Endodermal cell (in vitro differentiated cells): Measurements from ENCODE around the gene VPS13D. TPM values are rescaled to one million over a fixed set of nuclear protein-coding genes. Genes with fewer than 3 reads are reported as not detected.

Source experiments
- DNase-seq: peaks from one replicate; pipeline ENCODE4 v3.0.0-alpha.2; 2017
- H3K27ac ChIP-seq: 2 replicates; pipeline ENCODE4 v1.5.1; 2013; ENCODE audit warnings: mild to moderate bottlenecking, low read depth, low read length, moderate library complexity
- H3K27me3 ChIP-seq: 2 replicates; pipeline ENCODE4 v1.6.1; 2013; ENCODE audit warnings: mild to moderate bottlenecking, low read length, moderate library complexity; ENCODE audit not compliant: insufficient read depth, control insufficient read depth, poor library complexity, severe bottlenecking
- H3K36me3 ChIP-seq: 2 replicates; pipeline ENCODE4 v1.7.0; 2013; ENCODE audit warnings: mild to moderate bottlenecking, low read length, moderate library complexity; ENCODE audit not compliant: control insufficient read depth, insufficient read depth
- H3K4me1 ChIP-seq: one replicate; pipeline ENCODE4 v1.7.0; 2013; ENCODE audit warnings: low read length; ENCODE audit not compliant: control insufficient read depth, insufficient read depth
- H3K4me3 ChIP-seq: 2 replicates; pipeline ENCODE4 v1.5.1; 2013; ENCODE audit warnings: mild to moderate bottlenecking, low read length, moderate library complexity
- H3K9ac ChIP-seq: 2 replicates; pipeline ENCODE4 v1.6.1; 2013; ENCODE audit warnings: mild to moderate bottlenecking, low read length, moderate library complexity; ENCODE audit not compliant: poor library complexity, severe bottlenecking; ENCODE audit errors: extremely low read depth
- H3K9me3 ChIP-seq: 2 replicates; pipeline ENCODE4 v1.6.1; 2013; ENCODE audit warnings: mild to moderate bottlenecking, low read length, moderate library complexity; ENCODE audit not compliant: control insufficient read depth
- H3K27ac Mint-ChIP-seq: 2 replicates; pipeline ENCODE4 v1.8.0; 2020; ENCODE audit warnings: mixed read lengths
- H3K27me3 Mint-ChIP-seq: 2 replicates; pipeline ENCODE4 v1.8.0; 2021; ENCODE audit warnings: mild to moderate bottlenecking, mixed read lengths; ENCODE audit not compliant: insufficient read depth
- H3K36me3 Mint-ChIP-seq: 2 replicates; pipeline ENCODE4 v1.8.0; 2020; ENCODE audit warnings: low read depth, mixed read lengths
- H3K4me1 Mint-ChIP-seq: 2 replicates; pipeline ENCODE4 v1.8.0; 2020; ENCODE audit warnings: mixed read lengths
- H3K4me3 Mint-ChIP-seq: 2 replicates; pipeline ENCODE4 v1.8.0; 2020; ENCODE audit warnings: mild to moderate bottlenecking, moderate library complexity, mixed read lengths
- H3K9me3 Mint-ChIP-seq: 2 replicates; pipeline ENCODE4 v1.8.0; 2020; ENCODE audit warnings: mild to moderate bottlenecking, mixed read lengths
- CTCF ChIP-seq: fragments of 200-600 bp; sonication (generic); conservative IDR thresholded peaks from 2 replicates; pipeline ENCODE4 v1.5.0; 2021; ENCODE audit warnings: antibody characterized with exemption, mild to moderate bottlenecking
- WGBS, 2 experiments: methylation state at CpG; one replicate each; pipeline versions ENCODE4 v1.1.5 to v1.1.7; 2013; ENCODE audit warnings: missing lambda C conversion rate in 2 of 2, mixed read lengths in 1 of 2; ENCODE audit not compliant: insufficient coverage in 1 of 2, insufficient read length in 1 of 2; 5-methylcytosine and 5-hydroxymethylcytosine counted together
- total RNA-seq, 2 donors: library from RNA; stranded (reverse); fragmentation: NEBNext Ultra II Directional in 1 of 2; extraction: Animal tissue kit (Norgen Biotek cat#: 25700) in 1 of 2; gene quantifications; 2 replicates in 1 of 2; 3 replicates in 1 of 2; pipeline ENCODE4 v1.2.1, GENCODE V29; 2021

VPS13D gene
- total RNA-seq, 2 donors from 2014 or later = 32.5 to 36.7 TPM

GRCh38 chr1:12501661-12502060, 271.8 kb downstream of the VPS13D start:
- Histone ChIP-seq H3K36me3 (peaks cover 6% of the 10 kb centered on the region), H3K9ac (no peak overlapping the region), H3K27me3 (no peaks in the 10 kb centered on the region), H3K4me1 (no peaks in the 10 kb centered on the region), H3K9me3 (no peaks in the 10 kb centered on the region), H3K27ac (no peak overlapping the region), H3K4me3 (no peak overlapping the region)
- WGBS, 2 experiments = 90 to 94% methylated on average over 8 of the region's 9 CpGs
- H3K4me3 Mint-ChIP-seq = no peak overlapping the region
- no peaks in the 10 kb centered on the region for H3K9me3 Mint-ChIP-seq
- H3K27me3 Mint-ChIP-seq = no peaks in the 10 kb centered on the region
- no peak for DNase-seq
- H3K27ac Mint-ChIP-seq = no peak overlapping the region
- H3K36me3 Mint-ChIP-seq = peaks cover 10% of the 10 kb centered on the region
- TF ChIP-seq CTCF = no peak
- H3K4me1 Mint-ChIP-seq = no peaks in the 10 kb centered on the region

- Histone ChIP-seq H3K36me3 (peaks cover 6% of the 10 kb centered on the region), H3K4me1 (no peaks in the 10 kb centered on the region), H3K27me3 (no peaks in the 10 kb centered on the region), H3K27ac (no peak overlapping the region), H3K9ac (no peak overlapping the region), H3K9me3 (no peaks in the 10 kb centered on the region), H3K4me3 (no peak overlapping the region)
- Mint-ChIP-seq H3K27ac (no peak overlapping the region), H3K36me3 (peaks cover 10% of the 10 kb centered on the region), H3K27me3 (no peaks in the 10 kb centered on the region), H3K9me3 (no peaks in the 10 kb centered on the region), H3K4me1 (no peaks in the 10 kb centered on the region), H3K4me3 (no peak overlapping the region)
- 94 to 96% methylated on average over 8 to 11 of the region's 11 CpGs for WGBS, 2 experiments
- no peak for TF ChIP-seq CTCF
- no peak for DNase-seq
These were observed 272.7 kb downstream of the VPS13D start for GRCh38 chr1:12502336-12503109.

- Histone ChIP-seq H3K36me3 (peaks cover 6% of the 10 kb centered on the region), H3K9ac (no peak overlapping the region), H3K27me3 (no peaks in the 10 kb centered on the region), H3K9me3 (no peaks in the 10 kb centered on the region), H3K4me3 (no peak overlapping the region), H3K27ac (no peak overlapping the region), H3K4me1 (no peaks in the 10 kb centered on the region)
- 93 to 98% methylated on average over 6 to 8 of the region's 8 CpGs for WGBS, 2 experiments
- DNase-seq = no peak
- Mint-ChIP-seq H3K27me3 (no peaks in the 10 kb centered on the region), H3K36me3 (peaks cover 5% of the 10 kb centered on the region), H3K9me3 (no peaks in the 10 kb centered on the region), H3K4me3 (no peak overlapping the region), H3K4me1 (no peaks in the 10 kb centered on the region), H3K27ac (no peak overlapping the region)
- no peak for TF ChIP-seq CTCF
These were observed 273.9 kb downstream of the VPS13D start for GRCh38 chr1:12503709-12504108.
